Right lobe of liver (tissue), 4 donors: Measurements from ENCODE around the gene SLCO2A1.

Experiments
- CTCF ChIP-seq, 4 donors: fragments of 200-600 bp in 3 of 4; fragments of 450-650 bp in 1 of 4; IDR thresholded peaks; one replicate each; pipeline versions ENCODE4 v1.5.1 to v1.8.0; 2016 to 2022; ENCODE audit warnings: antibody characterized with exemption in 4 of 4, mild to moderate bottlenecking in 2 of 4
- POLR2A ChIP-seq: fragments of 450-650 bp; IDR thresholded peaks from one replicate; pipeline ENCODE4 v1.6.1; 2017; ENCODE audit warnings: antibody characterized with exemption, mild to moderate bottlenecking
- donor health status: DM: no; HTN: no; CAD: no.
- donor health status: DM: no; HTN: no; CAD: no.
- donor health status: DM: no; HTN: yes; CAD: no.

DNA sequence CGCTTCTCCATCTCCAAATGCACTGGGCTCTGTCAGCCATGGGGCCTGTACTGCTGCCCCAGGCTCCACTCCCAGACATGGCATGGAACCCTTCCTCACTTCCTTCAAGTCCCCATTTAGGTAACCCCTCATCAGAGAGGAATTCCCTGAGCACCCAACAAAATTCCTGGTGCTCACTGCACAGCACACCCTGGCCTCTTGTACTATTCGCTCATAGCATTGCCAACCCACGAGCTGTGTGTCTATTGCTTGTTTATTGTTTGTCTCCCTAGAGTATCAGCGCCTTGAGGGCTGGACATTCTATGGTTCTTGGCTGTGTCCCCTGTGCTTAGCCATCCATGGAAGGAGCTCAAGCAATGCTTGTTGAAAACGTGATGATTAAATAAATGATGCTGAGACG lies 46.1 kb upstream of the SLCO2A1 start:
- TF ChIP-seq CTCF (IDR thresholded peaks at IDR 0.05) (no peak), POLR2A (no peak)
